NCI-H1092 treated with DMSO at 0.1 percent for 48 hours (cell line): ENCODE results near the gene INO80D.
"Not testable (repeated sequence)": the region's sequence is repeated elsewhere in the genome, so short reads cannot be mapped to it uniquely, and the experiment has no call there.

Experiments
- DNase-seq: peaks from one replicate; lab custom pipeline; 2025; lab: John Stamatoyannopoulos, UW

The INO80D gene

DNA sequence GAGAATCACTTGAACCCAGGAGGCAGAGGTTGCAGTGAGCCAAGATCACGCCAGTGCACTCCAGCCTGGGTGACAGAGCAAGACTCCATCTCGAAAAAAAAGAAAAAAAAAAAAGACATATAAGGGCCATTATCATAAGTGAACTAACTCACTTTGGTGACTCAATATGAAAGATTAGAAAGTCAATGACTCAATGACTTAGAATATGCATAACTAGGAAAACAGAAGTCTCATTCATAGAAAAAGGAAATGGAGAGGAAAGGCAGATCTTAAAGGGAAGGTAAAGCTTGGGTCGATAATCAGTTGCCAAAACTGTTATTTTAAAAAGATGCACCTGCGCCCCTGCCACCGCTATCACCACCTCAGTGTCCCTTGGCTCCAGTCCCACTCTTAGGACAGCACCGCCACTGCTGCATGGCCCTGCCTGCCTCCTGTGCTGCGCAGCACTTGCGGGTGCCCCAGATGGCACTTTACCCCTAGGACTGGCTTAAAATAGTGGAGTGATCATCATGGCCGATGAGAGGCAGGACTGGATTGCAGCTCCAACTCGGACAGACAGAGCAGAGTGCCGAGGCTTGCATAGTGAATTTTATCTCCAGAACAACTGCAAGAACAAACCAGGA lies 54.7 kb downstream of the INO80D start:
- no peak for DNase-seq

DNA sequence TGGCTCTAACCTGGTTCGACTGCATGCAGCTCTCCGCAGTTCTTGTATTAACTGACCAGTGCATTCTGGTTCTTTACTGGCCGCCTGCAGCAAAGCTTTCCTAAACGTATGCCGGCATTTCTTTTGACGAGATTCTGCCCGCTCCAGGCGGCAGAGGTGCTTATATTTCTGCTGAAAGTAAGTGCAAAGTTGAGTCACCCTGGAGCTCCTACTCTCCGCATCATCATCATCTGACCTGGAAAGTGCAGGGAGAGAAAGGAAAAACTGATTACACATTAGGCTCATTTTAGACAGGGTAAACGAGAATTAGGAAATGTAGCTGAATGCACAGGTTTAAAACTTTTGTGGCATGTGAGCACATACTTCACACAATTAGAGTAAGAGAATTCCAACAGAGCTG lies 57.9 kb downstream of the INO80D start:
- no peak for DNase-seq

DNA sequence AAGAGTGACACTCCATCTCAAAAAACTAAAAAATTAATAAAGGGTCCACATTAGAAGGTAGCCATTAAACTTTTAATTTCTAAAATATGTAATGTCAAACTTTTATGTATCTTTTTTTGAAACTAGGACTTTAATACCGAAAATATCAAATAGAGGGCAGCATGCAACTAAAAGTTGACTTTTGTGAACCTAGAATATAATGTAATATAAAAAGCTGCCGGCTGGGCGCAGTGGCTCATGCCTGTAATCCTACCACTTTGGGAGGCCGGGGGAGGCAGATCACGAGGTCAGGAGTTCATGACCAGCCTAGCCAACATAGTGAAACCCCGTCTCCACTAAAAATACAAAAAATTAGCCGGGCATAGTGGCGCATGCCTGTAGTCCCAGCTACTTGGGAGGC lies 62.8 kb downstream of the INO80D start:
- DNase-seq, result no peak

DNA sequence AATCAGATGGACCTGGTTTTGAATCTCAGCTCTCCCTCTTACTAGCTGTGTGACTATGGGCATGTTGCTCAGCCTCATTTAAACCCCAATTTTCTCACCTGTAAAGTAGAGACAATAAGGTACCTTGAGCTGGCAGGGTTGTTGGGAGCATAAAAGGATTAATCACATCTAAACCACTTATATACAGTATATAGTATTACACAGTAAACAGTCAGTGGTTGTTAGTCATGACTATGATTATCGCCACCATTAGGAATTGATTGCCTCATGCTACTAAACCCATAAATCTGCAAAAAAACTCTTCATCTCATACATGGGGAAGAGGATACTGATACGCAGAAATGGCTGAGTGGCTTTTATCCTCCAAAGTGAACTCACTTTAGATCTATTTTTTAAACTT lies 65.8 kb downstream of the INO80D start:
- no peak for DNase-seq

DNA sequence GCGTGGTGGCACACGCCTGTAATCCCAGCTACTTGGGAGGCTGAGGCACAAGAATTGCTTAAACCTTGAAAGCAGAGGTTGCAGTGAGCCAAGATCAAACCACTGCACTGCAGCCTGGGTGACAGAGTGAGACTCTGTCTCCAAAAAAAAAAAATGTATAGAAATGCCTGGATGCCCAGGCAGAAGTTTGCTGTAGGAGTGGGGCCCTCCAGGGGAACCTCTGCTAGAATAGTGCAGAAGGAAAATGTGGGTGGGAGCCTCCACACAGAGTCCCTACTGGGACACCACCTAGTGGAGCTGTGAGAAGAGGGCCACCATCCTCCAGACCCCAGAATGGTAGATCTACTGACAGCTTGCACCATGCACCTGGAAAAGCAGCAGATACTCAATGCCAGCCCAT lies 70.2 kb downstream of the INO80D start:
- DNase-seq, result not testable (repeated sequence)

DNA sequence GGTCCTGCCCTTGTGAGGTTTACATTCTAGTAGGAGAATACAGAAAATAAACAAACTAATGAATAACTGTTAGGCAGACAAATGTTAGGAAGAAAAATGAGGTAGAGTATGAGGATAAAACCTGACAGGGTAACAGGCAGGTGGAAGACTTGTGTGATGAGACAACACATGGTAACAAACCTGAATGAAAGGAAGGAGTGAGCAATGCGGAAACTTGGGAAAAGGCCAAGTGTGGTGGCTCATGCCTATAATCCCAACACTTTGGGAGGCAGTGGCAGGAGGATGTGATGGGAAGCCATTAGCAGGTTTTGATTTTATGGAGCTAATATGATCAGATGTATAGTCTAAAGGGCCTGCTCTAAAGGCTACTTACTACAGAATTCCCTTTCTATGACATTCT lies 74.2 kb downstream of the INO80D start:
- no peak for DNase-seq

DNA sequence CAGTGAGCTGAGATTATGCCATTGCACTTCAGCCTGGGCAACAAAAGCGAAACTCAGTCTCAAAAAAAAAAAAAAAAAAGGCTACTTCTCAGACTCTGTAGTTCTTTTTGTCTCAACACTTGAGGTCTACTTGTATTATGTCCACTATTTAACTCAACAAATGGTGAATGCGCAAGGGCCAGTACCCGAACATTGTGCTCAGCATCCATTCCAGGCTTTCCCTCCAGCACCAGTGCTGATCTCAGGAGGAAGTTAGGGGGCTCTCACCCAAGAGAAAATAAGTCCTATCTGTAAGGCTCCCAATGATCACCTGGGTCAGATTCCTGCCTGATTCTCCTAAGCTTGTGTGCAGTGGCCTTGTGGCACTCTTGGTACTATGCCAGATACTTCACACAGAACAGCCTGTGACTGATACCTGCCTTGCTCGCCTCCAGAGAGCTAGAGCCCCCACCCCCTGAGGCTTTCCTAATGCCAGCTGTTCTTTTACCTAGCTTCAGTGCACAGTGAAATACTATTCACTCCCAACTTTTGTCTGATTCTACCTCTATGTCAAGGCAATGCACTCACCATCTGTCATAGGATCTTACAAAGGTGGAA lies 74.9 kb downstream of the INO80D start:
- no peak for DNase-seq

DNA sequence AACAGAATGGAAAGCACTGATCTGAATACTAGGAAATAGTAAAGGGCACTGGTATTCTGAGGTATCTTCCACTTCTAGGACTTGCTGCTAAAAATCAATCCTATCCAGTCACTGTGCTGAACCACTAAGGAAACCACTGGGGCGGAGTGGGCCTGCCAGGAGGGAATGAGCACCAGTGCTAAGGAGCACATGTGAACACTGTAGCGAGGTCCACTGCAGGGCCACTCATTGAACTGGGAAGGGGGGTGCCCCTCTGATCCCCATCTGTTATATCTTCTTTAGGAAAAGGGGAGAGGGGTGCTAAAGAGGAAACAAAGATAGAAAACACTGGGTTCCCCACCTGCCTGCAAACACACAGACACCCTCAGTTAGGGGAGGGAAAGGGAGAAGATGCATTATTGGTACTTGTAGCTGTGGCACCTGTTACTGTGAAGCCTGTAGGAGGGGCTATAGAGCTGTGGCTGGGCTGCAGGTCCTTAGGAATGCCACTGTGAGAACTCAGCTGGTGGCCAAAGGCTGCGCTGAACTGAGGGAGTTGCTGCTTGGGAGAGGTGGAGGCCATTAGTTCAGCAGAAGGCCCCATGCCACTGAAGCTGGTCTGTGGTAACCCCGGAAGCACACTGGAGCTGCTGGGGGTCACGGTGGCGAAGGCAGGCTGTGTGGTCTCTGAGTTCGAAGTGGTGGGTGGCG lies 81.8 kb downstream of the INO80D start:
- DNase-seq, result no peak

DNA sequence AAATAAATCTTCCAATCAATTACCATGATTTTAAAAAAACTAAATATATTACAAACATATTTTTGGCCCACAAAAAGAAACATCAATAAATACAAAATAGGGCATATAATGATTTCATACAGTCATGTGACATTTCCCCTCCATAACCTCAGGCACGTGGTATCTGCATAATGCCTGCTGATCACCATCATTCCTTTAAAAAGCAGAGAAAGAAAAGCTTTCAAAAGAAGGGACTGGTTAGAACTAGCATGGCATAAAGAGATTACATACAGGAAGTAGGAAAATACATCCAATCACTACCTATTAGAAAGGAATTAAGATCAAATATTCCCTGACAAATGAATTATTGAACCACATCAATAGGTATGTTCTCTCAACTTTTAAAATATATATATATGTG lies 83.5 kb downstream of the INO80D start:
- DNase-seq, result no peak

DNA sequence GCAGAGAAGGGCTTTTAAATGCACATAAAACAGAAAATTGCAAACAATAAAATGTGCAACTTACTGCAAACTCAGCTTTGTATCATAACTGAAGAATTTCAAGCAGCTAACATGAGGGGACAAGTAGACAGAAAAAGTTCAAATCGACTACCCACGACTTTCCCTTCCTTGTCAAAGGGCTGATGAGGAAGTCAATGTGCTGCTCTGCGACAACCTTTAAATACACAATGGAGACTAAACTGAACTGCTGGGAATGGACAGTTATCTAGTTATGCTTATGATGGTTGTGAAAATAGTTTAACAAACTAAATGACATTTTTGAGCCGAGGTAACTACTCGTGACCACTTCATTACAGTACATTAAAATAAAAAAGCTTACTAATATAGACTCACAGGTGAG lies 84.1 kb downstream of the INO80D start:
- no peak for DNase-seq

DNA sequence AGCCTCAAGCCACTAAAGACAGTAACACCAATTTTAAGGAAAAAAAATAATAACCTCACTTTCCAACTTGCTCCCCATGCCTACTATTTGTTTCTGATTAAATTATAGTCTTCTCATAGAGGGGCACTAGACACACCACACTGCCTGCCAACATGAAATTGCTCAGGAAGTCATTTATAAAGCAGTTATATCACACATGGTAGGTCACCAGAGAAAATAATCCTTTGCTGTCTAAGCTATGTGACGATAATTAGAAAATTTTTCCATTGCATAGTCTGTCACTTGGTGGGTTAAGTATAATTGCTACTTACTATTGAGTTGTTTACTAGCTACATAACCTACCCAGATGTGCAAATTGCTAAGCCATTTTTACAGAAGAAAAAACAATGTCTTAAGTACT lies 85.2 kb downstream of the INO80D start:
- no peak for DNase-seq

DNA sequence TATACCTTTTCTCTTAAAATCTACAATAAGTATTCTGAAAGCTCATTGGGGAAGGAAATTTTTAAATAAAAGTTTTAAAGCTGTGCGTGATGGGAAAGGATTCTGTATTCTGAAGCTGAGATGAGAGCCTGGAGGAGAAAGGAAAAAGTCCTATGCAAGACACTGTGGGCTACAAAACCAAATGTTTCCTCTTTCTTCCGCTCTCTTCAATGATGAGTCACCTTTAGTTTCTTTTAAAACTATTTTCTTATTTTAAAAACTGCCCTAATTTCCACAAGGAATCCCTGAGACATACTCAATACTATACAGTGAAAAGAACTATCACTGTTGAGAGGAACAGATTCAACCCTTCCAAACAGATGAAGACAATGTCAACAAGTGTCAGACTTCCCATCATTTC lies 87.4 kb downstream of the INO80D start:
- no peak for DNase-seq

DNA sequence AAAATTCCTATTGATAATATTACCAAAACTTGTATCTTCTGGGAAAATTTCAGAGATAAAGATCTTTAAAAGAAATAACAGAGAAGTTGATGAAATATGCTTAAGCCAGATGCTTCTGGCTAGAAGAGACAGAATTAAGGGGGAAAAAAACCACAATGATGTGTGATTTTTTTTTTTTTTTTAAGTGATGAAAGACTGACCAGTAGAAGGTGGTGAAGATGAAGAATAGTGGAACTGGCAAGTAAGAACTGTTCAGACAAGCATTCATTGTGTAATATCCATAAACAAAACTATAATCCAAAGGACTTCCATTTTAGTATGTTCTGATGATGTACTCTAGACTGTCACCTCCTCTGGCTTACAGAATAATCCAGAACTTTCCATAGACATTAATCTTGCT lies 89.8 kb downstream of the INO80D start:
- no peak for DNase-seq

DNA sequence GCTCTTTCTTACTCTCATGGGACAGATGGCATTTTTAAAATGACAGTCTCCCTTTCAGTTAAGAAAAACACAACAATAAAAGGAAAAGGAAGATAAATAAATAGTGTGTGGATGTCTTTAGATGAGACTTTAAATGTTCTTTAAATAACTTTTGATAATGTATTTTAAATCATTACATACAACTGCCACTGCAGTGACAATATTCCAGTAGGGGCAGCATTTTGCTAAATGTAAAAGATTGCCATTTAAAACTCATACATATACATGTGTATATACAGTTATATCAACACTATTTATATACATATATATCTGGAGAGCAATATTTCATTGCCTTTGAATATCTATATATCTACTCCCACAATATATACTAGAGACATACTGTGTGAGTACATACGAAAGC lies 90.7 kb downstream of the INO80D start:
- DNase-seq, result no peak

DNA sequence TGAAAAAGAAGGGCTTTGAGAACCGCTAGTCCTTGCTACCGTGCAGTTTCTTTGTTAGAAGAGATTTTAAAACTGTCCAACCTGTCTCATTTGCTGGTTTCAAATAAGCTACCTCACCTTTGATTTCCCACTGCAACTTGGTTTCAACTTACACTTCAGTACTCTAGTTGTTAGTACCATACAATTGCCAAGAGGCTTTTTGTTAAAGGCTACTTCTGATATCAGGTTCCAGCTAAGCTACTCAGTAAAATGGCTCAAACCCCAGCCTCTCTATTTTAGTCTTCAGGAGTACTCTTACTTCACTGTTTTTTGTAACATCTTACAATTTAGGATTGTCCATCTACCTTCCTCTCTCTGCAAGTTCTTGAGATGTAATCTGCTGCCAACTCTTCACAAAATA lies 91.6 kb downstream of the INO80D start:
- no peak for DNase-seq

DNA sequence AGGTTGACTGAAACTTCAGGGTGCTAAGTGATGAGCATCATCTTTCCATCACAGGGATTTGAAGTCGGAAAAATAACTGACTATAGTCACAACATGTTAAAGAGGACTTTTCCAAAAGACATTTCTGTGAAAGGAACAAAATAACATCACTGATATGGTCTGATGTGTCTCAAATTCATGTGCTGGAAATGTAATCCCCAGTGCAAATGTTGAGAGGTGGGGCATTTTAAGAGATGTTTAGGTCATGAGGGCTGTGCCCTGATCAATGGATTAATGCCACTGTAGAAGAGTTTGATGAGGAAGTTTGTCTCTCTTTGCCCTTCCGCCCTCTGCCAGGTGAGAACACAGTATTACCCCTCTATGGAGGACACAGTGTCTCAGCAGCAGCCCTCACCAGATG lies 95.9 kb downstream of the INO80D start:
- no peak for DNase-seq

DNA sequence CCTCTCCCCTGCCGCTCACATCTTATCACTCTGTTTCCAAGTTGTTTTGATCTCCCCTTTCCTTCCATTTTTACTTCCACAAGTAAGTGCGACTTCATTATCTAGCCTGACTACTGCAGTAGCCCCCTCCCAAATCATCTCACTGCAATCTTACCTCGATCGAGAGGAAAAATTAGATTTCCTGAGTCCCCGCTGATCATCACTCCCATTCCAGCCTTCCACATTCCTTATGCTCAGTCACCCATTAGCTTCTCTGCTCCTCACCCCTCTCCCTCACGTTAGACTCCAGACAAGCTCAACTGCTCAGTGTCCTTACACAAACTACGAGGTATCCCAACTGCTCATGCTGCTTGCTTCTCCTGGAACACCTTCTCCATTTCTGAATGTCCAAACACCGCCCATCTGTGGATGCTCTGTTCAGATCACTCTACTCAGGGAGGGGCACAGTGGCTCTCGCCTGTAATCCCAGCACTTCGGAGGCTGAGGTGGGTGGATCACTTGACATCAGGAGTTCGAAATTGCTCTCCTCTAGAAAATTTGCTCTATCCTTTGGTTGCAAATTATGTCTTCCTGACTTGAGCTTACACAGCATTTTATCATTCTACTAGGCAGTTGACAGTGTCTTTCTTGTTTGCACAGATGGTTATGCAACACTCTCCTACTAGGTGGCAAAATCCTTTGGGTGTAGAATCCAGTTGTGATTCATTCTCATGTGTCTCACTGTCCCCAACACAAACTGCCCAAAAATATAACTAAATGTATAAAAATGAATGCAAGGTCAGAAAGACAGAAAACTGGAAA lies 96.5 kb downstream of the INO80D start:
- no peak for DNase-seq

DNA sequence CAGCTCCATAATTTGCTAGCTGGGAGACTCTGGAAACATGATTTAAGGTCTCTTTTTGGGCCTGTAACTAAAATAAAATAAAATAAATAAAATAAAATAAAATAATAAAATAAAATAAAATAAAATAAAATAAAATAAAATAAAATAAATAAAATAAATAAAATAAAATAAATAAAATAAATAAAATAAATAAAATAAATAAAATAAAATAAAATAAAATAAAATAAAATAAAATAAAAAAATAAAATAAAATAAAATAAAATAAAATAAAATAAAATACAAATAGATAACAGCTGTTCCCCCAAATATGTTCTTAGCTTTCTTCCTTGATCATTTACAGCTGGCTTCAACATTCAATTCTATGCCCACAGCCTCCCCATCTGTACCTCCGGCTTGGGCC lies 97.3 kb downstream of the INO80D start:
- not testable (repeated sequence) for DNase-seq

DNA sequence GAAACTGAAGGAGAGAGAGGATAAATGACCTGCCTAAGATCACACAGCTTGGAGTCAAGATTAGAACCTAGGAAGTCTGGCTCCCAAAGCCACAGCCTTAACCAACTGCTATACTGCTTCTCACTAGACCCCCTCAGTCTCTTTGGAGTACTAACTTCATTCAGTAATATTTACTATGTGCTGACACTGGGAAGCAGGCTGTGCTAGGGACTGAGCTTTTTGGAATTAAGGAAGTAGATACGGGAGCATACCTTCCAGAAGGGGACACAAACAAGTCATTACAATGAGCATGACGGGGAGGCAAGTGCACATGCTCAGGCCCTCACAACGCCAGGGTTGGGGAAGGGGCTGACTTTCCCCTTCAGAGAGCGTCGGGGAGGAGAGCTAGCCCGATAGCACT lies 97.7 kb downstream of the INO80D start:
- DNase-seq, result no peak

DNA sequence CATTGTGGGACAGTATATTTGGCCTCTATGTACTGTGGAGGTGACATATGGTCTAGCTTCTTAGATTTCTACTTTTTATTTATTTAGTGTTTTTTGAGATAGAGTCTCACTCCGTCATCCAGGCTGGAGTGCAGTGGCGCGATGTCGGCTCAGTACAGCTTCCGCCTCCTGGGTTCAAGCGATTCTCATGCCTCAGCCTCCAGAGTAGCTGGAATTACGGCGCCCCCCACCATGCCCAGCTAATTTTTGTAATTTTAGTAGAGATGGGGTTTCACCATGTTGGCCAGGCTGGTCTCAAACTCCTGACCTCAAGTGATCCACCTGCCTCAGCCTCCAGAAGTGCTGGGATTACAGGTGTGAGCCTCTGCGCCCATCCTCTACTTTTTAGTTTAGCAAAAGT lies 99.6 kb downstream of the INO80D start:
- not testable (repeated sequence) for DNase-seq

DNA sequence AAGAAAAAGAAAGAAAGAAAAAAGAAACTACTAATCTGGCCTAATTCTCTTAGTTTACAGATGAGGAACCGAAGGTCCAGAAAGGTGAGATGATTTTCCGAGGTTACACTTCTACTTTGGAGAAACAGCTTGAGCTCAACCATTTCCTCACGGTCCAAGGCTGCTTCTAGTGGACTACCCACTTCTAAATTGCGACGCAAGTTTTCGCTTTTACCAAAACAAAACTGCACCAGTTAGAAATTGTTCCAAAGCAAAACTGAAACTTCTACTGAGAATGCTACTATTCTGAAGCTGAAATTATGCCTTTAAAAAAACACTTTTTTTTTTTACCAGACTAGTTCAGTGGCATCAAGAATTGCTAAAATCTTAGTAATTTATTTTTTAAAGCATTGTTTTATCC lies 101.6 kb downstream of the INO80D start:
- no peak for DNase-seq

DNA sequence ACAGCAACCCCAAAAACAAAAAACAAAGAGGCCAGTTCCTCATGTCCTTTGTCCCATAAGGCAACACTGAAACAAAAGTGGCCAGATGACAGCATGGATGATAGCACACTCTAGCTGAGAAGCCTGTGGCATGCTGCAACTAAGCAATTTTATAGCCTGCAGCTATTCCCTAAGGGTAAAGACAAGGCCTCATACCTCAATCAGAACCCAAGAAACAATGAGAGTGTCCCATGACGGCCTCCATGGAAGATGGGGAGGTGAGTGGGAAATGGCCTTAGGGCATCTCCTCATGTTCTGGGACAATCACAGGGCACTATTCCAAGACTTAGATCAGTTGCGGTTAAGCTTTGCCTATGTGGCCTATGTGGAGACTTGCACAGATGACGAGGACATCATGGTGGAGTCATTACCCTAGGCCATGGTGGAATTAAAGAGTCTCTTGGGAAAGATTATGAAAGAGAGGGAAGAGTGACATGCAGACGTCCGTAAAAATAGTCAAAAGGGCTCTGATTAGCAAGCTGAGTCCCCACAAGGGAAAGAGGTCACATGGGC lies 103.1 kb downstream of the INO80D start:
- no peak for DNase-seq

DNA sequence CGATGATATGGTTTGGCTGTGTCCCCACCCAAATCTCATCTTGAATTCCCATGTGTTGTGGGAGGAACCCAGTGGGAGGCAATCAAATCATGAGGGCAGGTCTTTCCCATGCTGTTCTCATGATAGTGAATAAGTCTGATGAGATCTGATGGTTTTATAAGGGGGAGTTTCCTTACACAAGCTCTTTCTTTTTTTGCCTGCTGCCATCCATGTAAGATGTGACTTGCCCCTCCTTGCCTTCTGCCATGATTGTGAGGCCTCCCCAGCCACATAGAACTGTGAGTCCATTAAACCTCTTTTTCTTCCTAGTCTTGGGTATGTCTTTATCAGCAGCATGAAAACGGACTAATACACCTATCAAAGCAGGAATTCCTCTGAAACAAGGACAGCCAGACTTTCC lies 107.2 kb downstream of the INO80D start:
- not testable (repeated sequence) for DNase-seq
